Measurements from ENCODE around the gene ARL4C.

ARL4C gene

GRCh38 chr2:234535464-234535863 is 38.6 kb upstream of the ARL4C start:
- TF ChIP-seq CTCF (IDR thresholded peaks at IDR 0.05), result no peak
- H3K27ac ChIP-seq, result no peak overlapping the region
- no peaks in the 10 kb centered on the region for H3K36me3 ChIP-seq
- no peaks in the 10 kb centered on the region for H3K27me3 ChIP-seq
- H3K4me1 ChIP-seq (ENCODE audit: control insufficient read depth in 1 of 2, insufficient read depth in 1 of 2, low read depth in 1 of 2, low read length in 1 of 2), result no peaks in the 10 kb centered on the region
- H3K4me3 ChIP-seq (ENCODE audit: low read depth in 1 of 2, low read length in 1 of 2), result no peak overlapping the region
- H3K9me3 ChIP-seq, result no peaks in the 10 kb centered on the region

GRCh38 chr2:234534515-234534914 is 37.6 kb upstream of the ARL4C start:
- Histone ChIP-seq H3K27me3 (peaks cover 1% of the 10 kb centered on the region), H3K27ac (no peak overlapping the region), H3K36me3 (no peaks in the 10 kb centered on the region), H3K9me3 (no peaks in the 10 kb centered on the region), H3K4me1 (ENCODE audit: control insufficient read depth in 1 of 2, insufficient read depth in 1 of 2, low read depth in 1 of 2, low read length in 1 of 2) (no peaks in the 10 kb centered on the region), H3K4me3 (ENCODE audit: low read depth in 1 of 2, low read length in 1 of 2) (no peak overlapping the region)
- no peak for TF ChIP-seq CTCF (IDR thresholded peaks at IDR 0.05)

DNA sequence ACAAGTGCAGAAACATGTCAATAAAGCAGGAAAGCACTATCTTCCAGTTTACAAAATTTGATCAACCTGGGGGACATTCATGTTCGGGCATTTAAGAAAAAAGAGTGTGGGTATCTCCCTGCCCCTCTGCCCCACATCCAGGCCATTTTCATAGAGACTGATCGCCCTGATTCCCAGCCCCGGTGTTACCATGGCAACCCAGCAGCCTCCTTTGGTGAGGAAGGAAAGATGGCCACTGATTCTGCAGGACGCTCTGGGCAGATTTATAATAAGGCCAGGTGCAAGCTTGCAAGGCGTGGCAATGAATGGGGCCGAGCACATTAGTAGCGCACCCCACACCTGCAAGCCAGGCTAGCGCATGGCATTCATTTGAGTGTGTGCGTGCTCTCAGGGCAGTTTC is 36.7 kb upstream of the ARL4C start:
- H3K36me3 ChIP-seq, result no peaks in the 10 kb centered on the region
- no peak overlapping the region for H3K27ac ChIP-seq
- no peak overlapping the region for H3K4me3 ChIP-seq (ENCODE audit: low read depth in 1 of 2, low read length in 1 of 2)
- no peaks in the 10 kb centered on the region for H3K4me1 ChIP-seq (ENCODE audit: control insufficient read depth in 1 of 2, insufficient read depth in 1 of 2, low read depth in 1 of 2, low read length in 1 of 2)
- H3K9me3 ChIP-seq, result no peaks in the 10 kb centered on the region
- H3K27me3 ChIP-seq, result peaks cover 8% of the 10 kb centered on the region
- TF ChIP-seq CTCF (IDR thresholded peaks at IDR 0.05), result no peak

GRCh38 chr2:234528410-234529148 is 31.7 kb upstream of the ARL4C start:
- Histone ChIP-seq H3K27me3 (peaks cover 14% of the 10 kb centered on the region), H3K4me1 (ENCODE audit: control insufficient read depth in 1 of 2, insufficient read depth in 1 of 2, low read depth in 1 of 2, low read length in 1 of 2) (no peaks in the 10 kb centered on the region), H3K27ac (no peak overlapping the region), H3K9me3 (no peaks in the 10 kb centered on the region), H3K36me3 (no peaks in the 10 kb centered on the region), H3K4me3 (ENCODE audit: low read depth in 1 of 2, low read length in 1 of 2) (no peak overlapping the region)
- TF ChIP-seq CTCF (IDR thresholded peaks at IDR 0.05), result no peak

GRCh38 chr2:234526711-234527110 is 29.8 kb upstream of the ARL4C start:
- Histone ChIP-seq H3K27me3 (peaks cover 14% of the 10 kb centered on the region), H3K27ac (no peak overlapping the region), H3K9me3 (no peaks in the 10 kb centered on the region), H3K4me1 (ENCODE audit: control insufficient read depth in 1 of 2, insufficient read depth in 1 of 2, low read depth in 1 of 2, low read length in 1 of 2) (no peaks in the 10 kb centered on the region), H3K36me3 (no peaks in the 10 kb centered on the region), H3K4me3 (ENCODE audit: low read depth in 1 of 2, low read length in 1 of 2) (no peak overlapping the region)
- TF ChIP-seq CTCF (IDR thresholded peaks at IDR 0.05), result no peak
